Gastroesophageal sphincter (tissue), 3 donors: ENCODE results near the gene ROR1.

Experiments
- CTCF ChIP-seq, 4 experiments: fragments of 200-600 bp in 2 of 4; fragments of 450-650 bp in 2 of 4; sonication (generic) in 1 of 4; IDR thresholded peaks; one replicate each; pipeline ENCODE4 v1.5.1; 2017 to 2019; ENCODE audit warnings: antibody characterized with exemption in 4 of 4, mild to moderate bottlenecking in 2 of 4, moderate library complexity in 2 of 4
- EP300 ChIP-seq: sonication (generic); formaldehyde crosslinking; IDR thresholded peaks from one replicate; pipeline ENCODE4 v1.6.1; 2017; ENCODE audit warnings: antibody characterized with exemption, mild to moderate bottlenecking
- POLR2A ChIP-seq, 2 donors: fragments of 450-650 bp; IDR thresholded peaks; one replicate each; pipeline ENCODE4 v1.6.1; 2017; ENCODE audit warnings: antibody characterized with exemption in 2 of 2, mild to moderate bottlenecking in 2 of 2, moderate library complexity in 1 of 2
- POLR2AphosphoS5 ChIP-seq: sonication (generic); formaldehyde crosslinking; IDR thresholded peaks from one replicate; pipeline ENCODE4 v1.6.1; 2017; ENCODE audit warnings: antibody characterized with exemption

- TF ChIP-seq CTCF (IDR thresholded peaks at IDR 0.05) (no peak), POLR2A (IDR thresholded peaks at IDR 0.05) (no peak), EP300 (no peak), POLR2AphosphoS5 (no peak)
These were observed 232.6 kb downstream of the ROR1 start for GRCh38 chr1:64006276-64007051.
